Articular chondrocyte of knee joint (primary cell): ENCODE data around the gene MUSTN1. TPM values are rescaled to one million over a fixed set of nuclear protein-coding genes. Genes with fewer than 3 reads are reported as not detected.

Experiments used
- small RNA-seq: library from RNA; depleted of rRNA; stranded (forward); fragments of <200 nt; gene quantifications from one replicate; pipeline ENCODE3, GENCODE V24; 2012
- total RNA-seq: library from RNA; depleted of rRNA; stranded (reverse); fragments of >200 nt; gene quantifications from 2 replicates; pipeline ENCODE4 v1.2.3, GENCODE V29; 2012

The MUSTN1 gene
- total RNA-seq: 0.39 TPM in 1 of 2 replicates, not detected in the other

GRCh38 chr3:52834871-52835501 lies at the start of gene MUSTN1:
TSS of gene MUSTN1 (minus strand) at chr3:52835019. CDS start at chr3:52834948, 71 bp downstream.

DNA sequence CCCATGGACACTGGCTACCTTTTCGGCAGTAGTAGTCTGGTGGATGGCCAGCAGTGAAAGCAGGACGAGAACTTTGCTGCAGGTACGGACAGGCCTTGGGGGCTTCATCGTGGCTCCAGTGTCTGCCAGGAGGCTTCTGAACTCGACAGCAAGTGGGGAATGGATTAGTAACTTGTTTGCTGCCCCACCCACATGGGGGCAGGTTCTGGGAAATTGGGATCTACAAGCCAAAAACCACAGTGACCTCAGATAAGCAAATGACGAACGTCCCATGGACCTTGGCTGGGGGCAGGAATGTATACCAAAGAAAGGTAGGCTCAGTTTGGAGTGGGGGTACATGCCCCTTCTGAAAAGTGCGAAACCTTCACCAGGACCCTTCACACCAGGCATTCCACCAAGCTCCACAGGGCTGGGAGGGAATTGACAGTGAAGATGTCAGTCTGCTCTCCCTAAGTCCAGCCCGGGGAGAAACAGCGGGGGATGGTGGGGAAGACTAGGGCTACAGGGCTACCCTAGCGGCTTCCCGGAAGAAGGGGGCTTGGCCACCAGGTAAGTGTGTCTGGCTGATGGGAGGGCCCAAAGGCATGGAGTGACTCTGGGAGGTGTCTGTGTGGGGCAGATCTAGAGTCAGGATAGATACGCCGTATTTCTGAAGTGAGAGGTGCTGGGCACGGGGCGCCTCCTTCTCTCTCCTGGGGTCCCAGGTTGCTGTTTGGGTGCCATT lies 4.1 kb downstream of the MUSTN1 start, which contains the start of gene ITIH4:
TSS of gene ITIH4 (minus strand) at position 138 of the 724 bp plus-strand sequence. CDS start at position 108, 30 bp downstream.

GRCh38 chr3:52794612-52795099 lies 40.2 kb downstream of the MUSTN1 start, which contains the start of gene ITIH3:
TSS of gene ITIH3 (plus strand) at chr3:52794796. CDS start at chr3:52794804, 8 bp downstream.

Small RNA genes lying within 50 kb of the gene (small RNA-seq; reads per million reads assigned to genes)
- not detected for gene MIR8064
- not detected for gene MUSTN1

Other genes starting within 250 kb of the MUSTN1 start
- 95.6 and 99.3 TPM in 2 replicates for gene PBRM1, start 149.1 kb downstream of the MUSTN1 start, total RNA-seq
- 130 and 144 TPM in 2 replicates for gene GNL3, start 149.0 kb downstream of the MUSTN1 start, total RNA-seq
- 103 and 106 TPM in 2 replicates for gene GLT8D1, start 129.2 kb downstream of the MUSTN1 start, total RNA-seq
- gene SPCS1, start 128.9 kb downstream of the MUSTN1 start, total RNA-seq: 106 and 119 TPM in 2 replicates
- 21.0 and 21.8 TPM in 2 replicates for gene NEK4, start 64.1 kb downstream of the MUSTN1 start, total RNA-seq
- gene ITIH1, start 57.4 kb downstream of the MUSTN1 start, total RNA-seq: not detected in 2 replicates
- gene ITIH3, start 40.2 kb downstream of the MUSTN1 start, total RNA-seq: 0.11 and 0.39 TPM in 2 replicates
- gene ITIH4, start 4.3 kb downstream of the MUSTN1 start, total RNA-seq: 2.7 and 4.7 TPM in 2 replicates
- 10.2 and 12.8 TPM in 2 replicates for gene STIMATE, start 62.5 kb upstream of the MUSTN1 start, total RNA-seq
- 17.9 and 18.7 TPM in 2 replicates for gene SFMBT1, start 211.1 kb upstream of the MUSTN1 start, total RNA-seq